ENCODE data around the gene TSPAN7. TPM values are rescaled to one million over a fixed set of nuclear protein-coding genes. Genes with fewer than 3 reads are reported as not detected.

The TSPAN7 gene
- total RNA-seq, result 10 to 100 TPM in 5 of 6 experiments, 1 to 10 TPM in 1; 7.9 to 24.4 (median 15.7) TPM
- long read RNA-seq, partial matches to known transcripts, result 0 of 4 reads
- long read RNA-seq, other reads (novel, unspliced or antisense), result 0 of 4 reads

GRCh38 chrX:38561126-38561868, at the start of gene TSPAN7:
TSS of gene TSPAN7 (plus strand) at chrX:38561542. CDS start at chrX:38561547, 5 bp downstream.
- no peaks in the 10 kb centered on the region for H3K9me3 ChIP-seq
- no peaks in the 10 kb centered on the region for H3K36me3 ChIP-seq
- H3K4me1 ChIP-seq, result no peaks in the 10 kb centered on the region
- DNase-seq, result peak; percentile 84 to 88 (median 86)
- no peak for TF ChIP-seq POLR2A (IDR thresholded peaks at IDR 0.05)
- no peak for TF ChIP-seq CTCF (IDR thresholded peaks at IDR 0.05)
- H3K4me3 ChIP-seq, result peak within 1 kb of the TSS; percentile 41 to 53 (median 44)
- no peaks in the 10 kb centered on the region for H3K27me3 ChIP-seq
- WGBS (ENCODE audit: insufficient coverage, low coverage, low lambda C conversion rate, missing lambda C conversion rate), result 30% methylated on average over 17 of the region's 78 CpGs
- intact Hi-C loops (cut with DNase I), result no loop called here
- H3K27ac ChIP-seq, result no peak within 1 kb of the TSS
- peak; percentile 88 to 93 (median 90) for ATAC-seq

GRCh38 chrX:38513112-38513742, 48.1 kb upstream of the TSPAN7 start:
- H3K27me3 ChIP-seq, result no peaks in the 10 kb centered on the region
- ATAC-seq, result no peak
- H3K27ac ChIP-seq, result no peak overlapping the region
- intact Hi-C loops (cut with DNase I), result no loop called here
- no peak for DNase-seq
- WGBS (ENCODE audit: insufficient coverage, low coverage, low lambda C conversion rate, missing lambda C conversion rate), result 44% methylated on average over 5 of the region's 5 CpGs
- no peaks in the 10 kb centered on the region for H3K36me3 ChIP-seq
- no peak for TF ChIP-seq CTCF (IDR thresholded peaks at IDR 0.05)
- no peak for TF ChIP-seq POLR2A (IDR thresholded peaks at IDR 0.05)
- no peak overlapping the region for H3K4me3 ChIP-seq
- no peaks in the 10 kb centered on the region for H3K4me1 ChIP-seq
- no peaks in the 10 kb centered on the region for H3K9me3 ChIP-seq

- Histone ChIP-seq H3K9me3 (no peaks in the 10 kb centered on the region), H3K4me1 (no peaks in the 10 kb centered on the region), H3K36me3 (no peaks in the 10 kb centered on the region), H3K27ac (no peak overlapping the region), H3K27me3 (no peaks in the 10 kb centered on the region), H3K4me3 (no peak overlapping the region)
- TF ChIP-seq POLR2A (IDR thresholded peaks at IDR 0.05), result no peak
- TF ChIP-seq CTCF (IDR thresholded peaks at IDR 0.05), result no peak
- DNase-seq, result no peak
- ATAC-seq, result no peak
- intact Hi-C loops (cut with DNase I), result no loop called here
Measured at GRCh38 chrX:38514016-38514854, 47.1 kb upstream of the TSPAN7 start.

- H3K9me3 ChIP-seq, result no peaks in the 10 kb centered on the region
- H3K4me1 ChIP-seq, result no peaks in the 10 kb centered on the region
- TF ChIP-seq CTCF (IDR thresholded peaks at IDR 0.05), result no peak
- no peak for TF ChIP-seq POLR2A (IDR thresholded peaks at IDR 0.05)
- WGBS (ENCODE audit: insufficient coverage, low coverage, low lambda C conversion rate, missing lambda C conversion rate), result 54% methylated on average over 1 of the region's 1 CpG
- no peak for ATAC-seq
- no peak for DNase-seq
- intact Hi-C loops (cut with DNase I), result no loop called here
- H3K27me3 ChIP-seq, result no peaks in the 10 kb centered on the region
- H3K4me3 ChIP-seq, result no peak overlapping the region
- no peaks in the 10 kb centered on the region for H3K36me3 ChIP-seq
- H3K27ac ChIP-seq, result no peak overlapping the region
Measured at GRCh38 chrX:38515291-38515690, 46.1 kb upstream of the TSPAN7 start.

Data from right lobe of liver (tissue), 6 donors.